Measurements from ENCODE around the gene SGMS2.

SGMS2 gene

GRCh38 chr4:107824350-107825071, at the start of gene SGMS2:
Gene SGMS2 (plus strand): TSS chr4:107824932. CDS start chr4:107895554, 70,622 bp downstream.
- peak; percentile 91 for DNase-seq

DNA sequence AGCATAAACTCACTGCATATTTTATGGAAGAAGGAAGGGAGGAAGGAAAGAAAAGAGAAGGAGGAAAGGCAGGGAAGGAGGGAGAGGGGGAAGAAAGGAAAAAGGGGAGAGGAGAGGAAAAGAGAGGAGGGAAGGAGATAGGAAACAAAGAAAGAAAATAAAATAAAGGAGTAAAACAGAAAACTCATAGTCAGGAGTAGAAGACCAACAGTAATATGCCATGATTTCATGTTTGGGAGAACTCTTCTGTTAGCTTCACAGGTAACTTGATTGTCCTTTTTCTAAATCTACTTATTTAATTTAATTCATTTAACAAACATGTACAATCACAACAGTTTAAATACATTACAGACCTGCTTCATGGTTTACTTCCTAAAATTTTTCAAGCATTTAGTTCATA, 46.8 kb upstream of the SGMS2 start:
- no peak for DNase-seq

DNA sequence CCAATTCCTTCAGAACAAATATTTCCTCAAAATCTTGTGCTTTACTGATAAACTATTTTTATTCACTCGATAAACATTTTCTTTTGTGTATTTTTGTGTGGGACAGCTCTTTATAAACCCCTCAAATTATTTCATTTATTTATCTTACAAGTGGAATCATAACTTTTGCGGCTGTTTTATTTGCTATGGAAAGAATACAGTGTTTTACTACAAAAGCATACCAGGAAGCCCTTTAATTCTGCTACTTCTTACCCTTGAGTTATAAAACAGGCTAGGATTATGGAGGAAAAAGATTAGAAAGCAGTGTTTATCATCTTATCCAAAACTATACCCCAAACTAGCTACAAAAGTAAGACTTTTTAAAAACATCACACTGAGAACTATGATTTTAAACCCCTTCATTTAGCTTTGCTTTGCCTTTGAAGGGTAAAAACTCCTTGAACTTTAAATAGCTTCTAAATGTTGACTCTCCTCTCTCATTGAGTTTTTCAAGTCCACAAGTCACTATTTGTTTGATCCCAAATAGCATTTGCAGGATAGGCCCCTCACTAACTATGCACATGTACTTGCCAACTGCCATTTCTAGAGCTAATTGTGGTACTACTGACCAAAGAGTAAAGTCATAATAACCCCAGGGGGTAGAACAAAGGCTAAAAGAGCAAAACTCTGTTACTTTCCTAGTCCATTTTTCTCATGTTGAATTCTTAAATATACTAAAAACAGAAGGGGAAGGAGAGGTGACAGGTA, 45.8 kb upstream of the SGMS2 start:
- DNase-seq = no peak

GRCh38 chr4:107780665-107781064, 44.1 kb upstream of the SGMS2 start:
- peak; percentile 20 for DNase-seq

- DNase-seq = no peak
Measured at GRCh38 chr4:107791902-107792301, 32.8 kb upstream of the SGMS2 start.

DNA sequence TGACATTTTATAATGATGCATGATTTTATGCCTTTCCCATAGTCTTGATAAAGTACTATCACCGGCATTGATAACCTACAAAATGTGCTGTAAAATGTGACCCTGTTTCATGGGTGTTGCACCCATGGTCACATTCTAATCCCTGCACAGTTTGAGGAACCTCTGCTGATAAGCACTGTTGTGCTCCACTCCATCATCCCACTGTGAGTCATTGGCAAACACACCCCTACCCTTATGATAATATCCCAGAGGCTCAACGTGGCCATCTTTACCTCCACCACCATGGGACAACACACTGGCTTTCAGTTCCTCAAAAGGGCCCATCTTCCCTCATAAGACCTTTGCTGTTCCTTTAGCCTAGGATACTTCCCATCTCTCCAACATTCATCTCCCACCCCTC, 32.0 kb upstream of the SGMS2 start:
- DNase-seq = no peak

DNA sequence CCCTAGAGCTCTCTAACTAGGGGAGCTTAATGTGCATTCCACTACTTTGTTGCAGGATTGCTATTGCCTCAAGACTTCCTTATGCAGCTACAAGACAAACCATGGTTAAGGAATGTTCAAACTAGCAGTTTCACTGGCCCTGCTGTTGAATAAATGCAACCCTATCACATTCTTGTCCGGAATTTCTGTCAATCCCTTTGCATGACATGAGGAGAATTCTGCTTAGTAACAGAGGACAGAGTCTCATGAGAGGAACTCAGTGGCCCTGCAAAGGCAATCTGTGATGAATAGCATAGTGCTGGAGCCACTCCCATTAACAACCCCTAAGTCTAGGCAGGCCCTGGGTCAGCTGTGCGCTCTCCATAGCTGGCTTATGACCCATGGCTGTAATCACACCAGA, 30.7 kb upstream of the SGMS2 start:
- DNase-seq = no peak

DNA sequence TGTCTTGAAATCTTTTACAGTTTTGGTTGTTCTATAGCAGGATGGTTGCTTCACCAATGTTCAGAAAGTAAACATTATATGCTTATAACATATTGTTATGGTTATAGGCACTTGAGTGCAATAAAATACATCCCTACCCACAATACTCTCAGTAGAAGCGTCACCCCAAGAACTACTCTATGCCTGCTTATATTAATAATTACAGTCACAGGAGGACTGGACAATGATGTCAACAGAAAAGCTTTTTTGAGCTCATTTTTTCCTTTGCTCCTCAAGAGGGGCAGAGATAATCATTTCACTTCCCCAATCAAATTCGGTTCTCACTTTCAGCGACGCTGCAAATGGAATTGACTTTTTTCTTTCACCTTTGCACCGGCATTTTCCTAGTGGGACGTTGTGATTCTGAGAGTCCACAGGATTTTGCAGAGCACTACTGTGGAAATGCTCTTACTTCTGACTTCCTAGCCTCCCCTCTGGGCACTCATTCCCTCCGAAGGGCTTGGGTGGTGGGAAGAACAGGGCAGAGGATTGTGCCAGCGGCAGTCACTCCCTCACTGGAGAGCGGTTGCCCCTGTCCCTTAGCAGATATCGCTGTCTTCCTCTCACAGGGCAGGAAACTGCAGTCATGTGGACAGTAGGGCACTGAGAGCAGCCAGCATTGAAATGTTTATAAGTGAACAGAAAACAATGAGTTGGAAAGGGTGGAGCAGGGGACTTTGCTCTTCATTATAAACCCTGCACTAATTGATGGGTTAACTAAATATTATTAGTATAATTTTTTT, 24.9 kb upstream of the SGMS2 start:
- no peak for DNase-seq

DNA sequence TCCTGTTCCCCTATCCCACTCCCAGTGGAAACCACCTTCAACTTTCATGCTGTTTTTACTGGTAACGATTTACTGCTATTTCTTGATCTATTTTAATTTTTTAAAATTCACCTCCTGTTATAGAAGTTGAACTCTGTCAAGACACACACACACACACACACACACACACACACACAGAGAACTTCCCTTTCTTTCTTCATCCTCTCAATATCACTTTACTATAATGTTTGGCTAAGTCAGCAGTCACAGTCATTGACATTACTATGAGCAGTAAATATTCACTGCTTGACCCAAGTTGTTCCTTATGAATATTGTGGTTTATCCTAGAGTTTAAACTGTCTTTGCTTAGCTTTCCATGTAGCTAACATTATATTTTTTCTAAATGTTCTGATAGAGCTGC, 24.0 kb upstream of the SGMS2 start:
- DNase-seq = no peak

GRCh38 chr4:107801766-107802211, 22.9 kb upstream of the SGMS2 start:
- peak; percentile 55 for DNase-seq

- peak; percentile 8 for DNase-seq
Measured at GRCh38 chr4:107804956-107805355, 19.8 kb upstream of the SGMS2 start.

DNA sequence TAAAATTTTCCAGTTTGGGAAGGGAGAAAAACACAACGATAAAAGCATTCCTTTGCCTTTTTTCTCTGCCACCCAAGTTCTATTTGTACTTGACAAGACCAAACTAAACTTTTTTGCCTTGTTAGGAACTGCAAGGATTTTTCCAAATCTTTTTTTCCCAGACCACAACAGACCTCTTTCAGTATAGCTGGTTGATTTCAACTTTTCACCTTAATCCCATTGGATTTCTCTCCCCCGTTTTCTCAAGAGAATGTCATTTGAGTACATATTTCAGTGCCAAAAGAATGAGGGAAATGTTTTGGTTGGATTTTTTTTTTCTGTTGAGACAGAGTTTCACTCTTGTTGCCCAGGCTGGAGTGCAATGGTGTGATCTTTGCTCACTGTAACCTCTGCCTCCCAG, 18.5 kb upstream of the SGMS2 start:
- no peak for DNase-seq

DNA sequence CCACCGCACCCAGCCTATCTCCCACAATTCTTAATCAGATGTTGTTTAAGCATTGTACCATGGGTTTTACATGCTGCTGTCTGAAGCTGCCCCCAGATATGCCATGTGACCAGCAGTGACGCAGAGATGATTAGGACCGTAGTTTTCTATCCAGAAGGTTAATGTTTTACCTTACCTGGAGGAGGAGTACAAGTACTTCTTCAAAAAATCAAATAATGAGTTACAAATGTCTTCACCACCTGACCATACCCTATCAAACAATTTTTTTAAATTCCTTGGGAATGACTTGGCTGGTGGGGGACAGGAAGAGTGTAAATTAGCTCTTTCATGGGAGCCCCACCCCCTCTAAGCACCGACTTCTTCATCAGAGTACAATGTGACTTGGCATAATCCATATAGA, 16.2 kb upstream of the SGMS2 start:
- no peak for DNase-seq

- no peak for DNase-seq
Measured at GRCh38 chr4:107809210-107809609, 15.5 kb upstream of the SGMS2 start.

- DNase-seq = no peak
Measured at GRCh38 chr4:107814758-107815157, 10.0 kb upstream of the SGMS2 start.

DNA sequence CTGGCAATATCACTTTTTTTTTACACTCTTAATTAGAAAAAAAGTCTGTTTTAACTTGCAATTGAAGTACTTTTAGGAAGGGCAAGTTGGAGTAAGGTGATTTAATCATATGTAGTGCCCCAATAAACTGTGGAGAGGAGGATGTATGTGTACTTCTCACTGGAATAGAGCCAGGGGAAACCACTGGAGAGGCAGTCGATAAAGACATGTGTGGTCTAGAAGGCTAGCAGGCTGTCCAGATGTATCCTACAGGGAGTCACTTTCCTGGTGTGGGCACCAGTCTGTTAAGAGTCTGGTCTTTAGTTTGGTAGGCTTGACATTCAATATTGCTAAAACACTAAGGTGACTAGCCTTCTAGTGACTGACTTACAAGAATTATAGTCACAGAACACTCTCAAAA, 9.6 kb upstream of the SGMS2 start:
- no peak for DNase-seq

DNA sequence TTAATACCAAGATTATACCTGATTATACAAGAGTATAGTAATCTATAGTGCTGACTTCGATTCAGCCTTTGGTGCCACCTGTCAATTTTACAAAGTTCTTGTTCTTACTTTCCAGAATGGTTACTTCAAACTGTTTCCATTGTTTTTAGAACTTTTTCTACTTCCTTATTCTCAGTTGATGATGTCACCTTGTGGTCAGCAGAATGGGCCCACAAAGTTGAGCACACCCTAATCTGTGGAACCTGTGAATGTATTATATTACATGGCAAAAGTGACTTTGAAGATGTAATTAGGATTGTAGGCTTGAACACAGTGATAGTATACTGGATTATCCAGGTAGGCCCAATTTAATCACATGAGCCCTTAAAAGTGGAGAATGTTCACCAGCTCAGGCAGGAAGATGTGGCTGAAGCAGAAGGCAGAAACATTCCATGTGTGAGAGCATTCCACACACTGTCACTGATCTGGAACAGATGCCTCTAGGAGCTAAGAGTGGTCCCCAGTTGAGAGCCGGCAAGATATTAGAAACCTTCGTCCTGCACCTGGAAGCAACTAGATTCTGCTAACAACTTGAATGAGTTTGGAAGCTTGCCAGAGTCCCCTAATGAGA, 6.3 kb upstream of the SGMS2 start:
- DNase-seq = no peak

GRCh38 chr4:107823870-107824349, 822 bp upstream of the SGMS2 start:
- DNase-seq = no peak

- DNase-seq = peak; percentile 28
Measured at GRCh38 chr4:107825072-107825824, 516 bp downstream of the SGMS2 start.

GRCh38 chr4:107826421-107826980, 1.8 kb downstream of the SGMS2 start:
- DNase-seq = no peak

DNA sequence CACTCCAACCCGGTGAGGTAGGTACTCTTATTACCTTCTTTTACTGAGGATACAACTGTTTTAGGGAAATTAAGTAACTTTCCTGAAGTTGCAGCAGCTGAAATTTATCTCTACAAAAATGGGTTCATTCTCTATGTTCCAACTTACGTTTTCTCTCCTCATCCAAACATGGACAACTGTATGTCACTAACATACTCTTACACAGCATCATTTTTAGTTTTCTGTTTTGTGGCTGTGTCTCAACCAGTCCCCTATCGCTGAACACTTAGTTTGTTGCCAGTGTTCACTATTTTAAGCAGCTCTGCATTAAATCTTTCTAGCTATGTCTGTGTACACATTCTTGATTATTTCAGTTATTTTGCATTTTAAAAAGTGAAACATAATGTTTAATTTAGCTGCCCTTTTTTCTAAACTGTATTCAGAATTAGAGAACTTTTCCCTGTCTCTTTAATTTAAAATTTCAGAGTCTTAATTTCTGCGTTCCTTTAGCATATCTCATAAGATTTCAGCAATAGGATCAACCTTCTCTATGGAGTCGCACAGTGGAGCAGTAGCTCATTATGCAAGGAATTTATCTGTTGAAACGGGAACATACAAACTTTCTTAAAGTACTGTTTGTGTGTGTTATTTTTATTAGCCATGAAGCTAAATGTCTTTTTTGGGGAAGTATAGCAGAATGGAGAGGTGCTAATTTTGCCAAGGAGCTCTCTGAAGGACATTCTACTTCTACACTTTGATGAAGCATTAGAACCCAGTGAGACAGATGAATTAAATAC, 3.8 kb downstream of the SGMS2 start:
- DNase-seq = no peak
